NCI-H1092 (cell line): ENCODE data around the gene TMTC2.

ENCODE experiments used
- DNase-seq: peaks from one replicate; lab custom pipeline; 2025; lab: John Stamatoyannopoulos, UW

The TMTC2 gene

GRCh38 chr12:83136411-83136810 is 449.7 kb downstream of the TMTC2 start:
- no peak for DNase-seq

GRCh38 chr12:83140135-83140534 is 453.4 kb downstream of the TMTC2 start:
- no peak for DNase-seq

GRCh38 chr12:83141460-83141994 is 454.8 kb downstream of the TMTC2 start:
- DNase-seq, result no peak

GRCh38 chr12:83142914-83143313 is 456.2 kb downstream of the TMTC2 start:
- DNase-seq, result no peak

- DNase-seq, result no peak
These were observed 457.2 kb downstream of the TMTC2 start for GRCh38 chr12:83143950-83144349.

- DNase-seq, result no peak
These were observed 458.7 kb downstream of the TMTC2 start for GRCh38 chr12:83145325-83145840.

GRCh38 chr12:83147341-83147740 is 460.6 kb downstream of the TMTC2 start:
- DNase-seq, result no peak

- DNase-seq, result no peak
These were observed 463.3 kb downstream of the TMTC2 start for GRCh38 chr12:83149987-83150386.

GRCh38 chr12:83150465-83151189 is 463.9 kb downstream of the TMTC2 start:
- no peak for DNase-seq

- no peak for DNase-seq
These were observed 466.5 kb downstream of the TMTC2 start for GRCh38 chr12:83153177-83153576.

GRCh38 chr12:83156815-83157214 is 470.1 kb downstream of the TMTC2 start:
- DNase-seq, result no peak

- DNase-seq, result no peak
These were observed 470.9 kb downstream of the TMTC2 start for GRCh38 chr12:83157604-83158003.

- no peak for DNase-seq
These were observed 472.0 kb downstream of the TMTC2 start for GRCh38 chr12:83158613-83159207.

- no peak for DNase-seq
These were observed 474.8 kb downstream of the TMTC2 start for GRCh38 chr12:83161456-83161855.

- DNase-seq, result no peak
These were observed 482.0 kb downstream of the TMTC2 start for GRCh38 chr12:83168751-83169150.

- no peak for DNase-seq
These were observed 485.7 kb downstream of the TMTC2 start for GRCh38 chr12:83172441-83172840.

- DNase-seq, result no peak
These were observed 486.4 kb downstream of the TMTC2 start for GRCh38 chr12:83172866-83173649.

- DNase-seq, result no peak
These were observed 493.3 kb downstream of the TMTC2 start for GRCh38 chr12:83179999-83180398.

- DNase-seq, result no peak
These were observed 494.4 kb downstream of the TMTC2 start for GRCh38 chr12:83181074-83181473.

- DNase-seq, result no peak
These were observed 496.4 kb downstream of the TMTC2 start for GRCh38 chr12:83183132-83183531.
